Stimulated activated CD4-positive, alpha-beta T cell treated with anti-CD3 and anti-CD28 coated beads, Interleukin-4, amount 100 ng/mL, for 24 hours (primary cell): ENCODE results near the gene MMD2.

Source experiments
- DNase-seq: peaks from one replicate; pipeline ENCODE4 v3.0.0-alpha.2; 2020

The MMD2 gene

DNA sequence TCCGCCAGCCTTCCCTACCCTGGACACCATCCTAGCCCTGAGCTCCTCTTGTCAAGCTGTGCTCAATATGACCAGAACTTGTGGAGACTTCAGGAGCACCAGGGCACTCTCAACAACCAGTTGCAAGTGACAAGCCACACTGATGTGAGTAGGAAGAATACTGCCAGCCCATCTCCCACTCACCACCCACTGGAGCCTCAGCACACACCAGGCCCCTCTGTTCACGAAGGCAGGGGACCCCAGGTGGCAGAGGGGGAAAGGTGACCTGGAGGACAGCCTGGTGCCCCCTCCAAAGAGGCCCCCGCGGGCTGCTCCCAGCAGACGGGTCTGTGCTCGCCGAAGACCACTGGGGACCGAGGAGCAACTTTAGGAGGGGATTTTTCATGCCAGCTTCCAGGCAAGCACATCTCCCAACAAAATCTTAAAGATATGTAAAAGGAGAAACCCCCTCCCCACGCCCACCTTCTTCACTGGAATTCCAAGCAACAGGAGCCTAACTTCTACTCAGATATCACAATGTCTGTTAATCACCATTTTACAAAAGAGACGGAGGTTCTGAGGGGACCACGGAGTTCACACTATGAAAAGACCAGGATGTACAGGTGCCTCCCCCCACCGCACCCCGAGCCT lies 1.0 kb downstream of the MMD2 start:
- no peak for DNase-seq

DNA sequence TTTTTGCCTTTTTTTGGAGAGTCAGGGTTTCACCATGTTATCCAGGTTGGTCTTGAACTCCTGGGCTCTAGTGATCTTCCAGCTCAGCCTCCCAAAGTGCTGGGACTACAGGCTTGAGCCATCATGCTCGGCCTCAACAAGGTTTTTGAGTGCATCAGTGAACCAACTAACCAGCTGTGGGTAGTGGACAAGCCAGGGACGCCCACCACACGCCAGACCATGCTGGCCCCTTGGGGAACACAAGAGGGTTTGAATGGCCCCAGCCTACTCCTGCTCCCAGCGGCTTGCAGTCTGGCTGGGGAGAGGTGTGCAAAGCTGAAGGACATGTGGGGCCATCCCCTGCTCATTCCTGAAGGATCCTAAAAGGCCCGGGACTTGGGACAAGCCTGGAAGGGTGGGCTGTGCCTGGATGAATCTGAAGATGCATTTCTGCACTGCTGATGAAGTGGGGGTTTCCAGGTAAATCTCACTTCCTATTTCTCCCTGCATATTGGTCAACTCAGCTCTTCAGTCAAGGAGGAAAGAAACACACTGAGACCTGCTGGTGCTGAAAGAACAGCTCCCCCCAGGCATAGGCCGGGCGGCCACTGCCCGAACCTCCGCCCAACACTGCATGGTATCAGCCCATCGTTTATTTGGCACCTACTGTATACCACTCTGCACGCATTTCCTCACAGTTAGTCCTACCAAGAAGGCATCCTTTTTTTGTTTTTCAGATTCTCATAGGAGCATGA lies 6.9 kb downstream of the MMD2 start:
- DNase-seq: no peak

DNA sequence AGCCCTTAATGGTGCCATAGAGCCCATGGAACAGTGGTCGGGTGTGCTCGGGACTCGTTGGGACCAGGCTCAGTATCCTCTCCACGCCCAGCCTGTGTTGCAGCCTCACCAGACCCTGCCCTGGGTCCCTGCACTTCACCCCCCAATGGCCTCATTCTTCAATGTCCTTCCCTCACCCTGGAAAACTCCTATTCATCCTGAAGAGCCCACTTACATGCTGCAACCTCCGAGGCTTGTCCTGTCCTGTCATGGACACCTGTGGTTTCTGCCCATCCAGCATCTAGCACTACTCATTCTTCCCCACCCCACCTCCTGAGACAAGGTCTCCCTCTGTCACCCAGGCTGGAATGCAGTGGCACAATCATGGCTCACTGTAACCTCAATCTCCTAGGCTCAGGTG lies 7.7 kb downstream of the MMD2 start:
- no peak for DNase-seq

DNA sequence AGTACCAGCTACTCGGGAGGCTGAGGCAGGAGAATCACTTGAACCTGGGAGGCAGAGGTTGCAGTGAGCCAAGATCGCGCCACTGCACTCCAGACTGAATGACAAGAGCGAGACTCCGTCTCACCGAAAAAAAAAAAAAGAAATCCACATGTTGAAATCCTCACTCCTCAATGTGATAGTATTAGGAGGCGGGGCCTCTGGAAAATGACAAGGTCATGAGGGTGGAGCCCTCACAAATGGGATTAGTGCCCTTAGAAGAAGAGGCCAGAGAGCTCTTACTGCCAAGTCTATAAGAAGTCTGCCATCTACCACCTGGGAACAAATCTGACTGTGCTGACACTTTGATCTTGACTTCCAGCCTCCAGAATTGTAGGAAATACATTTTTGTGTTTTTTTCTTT lies 10.6 kb downstream of the MMD2 start:
- DNase-seq: no peak

DNA sequence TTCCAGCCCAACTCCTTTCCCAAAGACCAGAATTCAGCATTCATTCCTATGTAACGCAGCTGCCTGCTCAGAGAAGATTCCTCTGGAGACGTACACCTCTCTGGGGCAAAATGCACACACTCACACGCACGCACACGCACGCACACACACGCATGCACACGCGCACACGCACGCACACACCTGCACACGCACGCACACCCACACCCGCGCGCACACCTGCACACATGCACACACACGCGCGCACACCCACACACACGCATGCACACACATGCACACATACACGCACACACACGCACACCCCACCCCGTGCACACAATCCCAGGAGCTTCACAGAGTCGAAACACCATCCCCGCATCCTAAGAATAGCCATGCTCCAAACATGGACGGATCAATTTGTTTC lies 13.0 kb downstream of the MMD2 start:
- no peak for DNase-seq

DNA sequence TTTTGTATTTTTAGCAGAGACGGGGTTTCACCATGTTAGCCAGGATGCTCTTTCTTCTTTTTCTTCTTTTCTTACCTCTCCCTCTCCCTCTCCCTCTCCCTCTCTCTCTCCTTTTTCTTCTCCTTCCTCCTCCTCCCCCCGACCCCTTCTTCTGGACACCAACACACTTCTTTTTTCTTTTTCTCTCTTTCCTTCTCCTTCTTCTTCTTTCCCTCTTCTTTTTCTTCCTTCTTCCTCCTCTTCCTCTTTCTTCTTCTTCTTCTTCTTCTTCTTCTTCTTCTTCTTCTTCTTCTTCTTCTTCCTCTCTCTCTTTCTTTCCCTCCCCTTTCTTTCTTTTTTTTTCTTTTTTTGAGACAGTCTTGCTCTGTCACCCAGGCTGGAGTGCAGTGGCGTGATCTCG lies 14.0 kb downstream of the MMD2 start:
- DNase-seq: no peak

DNA sequence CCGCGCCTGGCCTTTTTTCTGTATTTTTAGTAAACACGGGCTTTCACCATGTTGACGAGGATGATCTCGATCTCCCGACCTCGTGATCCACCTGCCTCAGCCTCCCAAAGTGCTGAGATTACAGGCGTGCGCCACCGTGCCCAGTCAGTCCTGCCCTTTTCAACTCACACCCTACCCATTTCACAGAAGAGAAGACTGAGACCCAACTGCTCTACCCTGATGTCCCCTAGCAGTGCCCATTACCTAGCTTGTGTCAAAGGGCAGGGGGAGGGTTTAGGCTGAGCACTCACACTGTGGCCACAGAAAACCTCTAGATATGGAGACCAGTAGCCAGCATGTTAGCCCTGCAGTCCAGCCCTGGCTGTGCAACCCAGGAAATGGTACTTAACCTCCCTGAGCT lies 15.7 kb downstream of the MMD2 start:
- DNase-seq: no peak

DNA sequence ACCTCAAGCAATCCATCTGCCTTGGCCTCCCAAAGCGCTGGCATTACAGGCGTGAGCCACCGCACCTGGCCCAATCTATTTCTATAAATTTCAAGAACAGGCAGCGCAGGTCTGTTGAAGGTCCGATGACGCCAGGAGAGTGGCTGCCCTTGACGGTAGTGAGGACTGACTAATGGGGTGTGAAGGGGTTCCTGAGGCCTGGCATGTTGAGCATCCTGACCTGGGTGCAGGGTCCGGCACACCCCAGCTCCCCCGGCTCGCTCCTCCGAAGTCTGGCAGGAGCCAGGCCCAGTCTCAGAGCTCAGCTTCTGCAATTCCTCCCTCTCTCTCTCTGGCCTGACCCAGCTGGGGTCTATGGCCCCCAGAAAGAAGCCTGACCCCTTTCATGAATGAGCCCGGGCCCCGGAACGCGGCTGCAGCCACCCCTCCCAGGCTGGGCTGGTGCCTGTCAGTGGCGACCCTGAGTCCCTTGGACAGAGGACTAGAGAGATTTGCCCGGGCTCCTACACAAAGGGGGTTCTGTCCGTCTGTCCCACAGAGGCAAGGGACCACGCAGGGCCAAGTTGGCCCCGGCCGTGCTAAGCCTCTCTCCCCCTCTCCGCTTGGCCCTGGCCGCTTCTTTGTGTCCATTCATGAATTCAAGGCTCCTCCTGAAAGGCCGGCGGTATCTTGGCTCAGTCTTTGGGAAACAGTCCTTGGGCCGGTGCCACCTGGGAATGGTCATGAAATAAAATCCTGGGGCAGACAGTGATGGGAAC lies 18.8 kb downstream of the MMD2 start:
- DNase-seq: no peak

DNA sequence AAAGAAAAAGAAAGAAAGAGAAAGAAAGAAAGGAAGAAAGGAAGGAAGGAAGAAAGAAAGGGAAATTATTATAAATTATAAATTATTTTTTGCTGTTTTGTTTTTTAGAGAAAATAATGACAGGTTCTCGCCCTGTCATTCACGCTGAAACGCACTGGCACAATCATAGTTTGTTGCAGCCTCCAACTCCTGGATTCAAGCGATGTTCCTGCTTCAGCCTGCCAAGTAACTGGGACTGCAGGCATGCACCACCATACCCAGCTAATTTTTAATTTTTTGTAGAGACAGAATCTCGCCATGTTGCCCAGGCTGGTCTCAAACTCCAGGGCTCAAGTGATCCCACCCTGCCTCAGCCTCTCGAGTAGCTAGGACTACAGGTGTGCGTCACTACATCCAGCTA lies 21.6 kb downstream of the MMD2 start:
- DNase-seq: no peak

DNA sequence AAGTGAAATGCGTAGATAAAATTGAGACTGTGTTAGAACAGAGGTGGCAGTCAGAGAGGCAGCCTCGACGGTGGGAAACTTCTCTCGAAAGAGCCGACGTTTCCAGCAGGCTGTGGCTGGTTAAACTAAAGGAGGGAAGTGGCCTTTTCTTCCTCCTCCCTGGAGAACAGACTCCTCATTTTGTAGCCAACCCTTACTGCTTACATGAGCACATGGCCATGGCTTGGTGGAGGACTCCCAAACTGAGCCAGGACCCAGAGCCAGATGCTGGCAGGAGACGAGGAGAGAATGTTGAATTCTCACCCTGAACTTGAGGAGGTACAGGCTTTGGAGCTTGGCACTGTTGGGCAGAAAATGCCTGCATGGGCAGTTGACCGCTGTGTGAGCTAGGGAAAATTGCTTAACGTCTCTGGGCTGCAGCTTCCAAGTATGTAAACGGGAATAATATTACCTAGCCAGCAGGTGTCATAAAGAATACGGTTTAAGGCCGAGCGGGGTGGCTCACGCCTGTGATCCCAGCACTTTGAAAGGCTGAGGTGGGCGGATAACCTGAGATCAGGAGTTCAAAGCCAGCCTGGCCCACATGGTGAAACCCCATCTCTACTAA lies 24.5 kb downstream of the MMD2 start:
- DNase-seq: no peak

DNA sequence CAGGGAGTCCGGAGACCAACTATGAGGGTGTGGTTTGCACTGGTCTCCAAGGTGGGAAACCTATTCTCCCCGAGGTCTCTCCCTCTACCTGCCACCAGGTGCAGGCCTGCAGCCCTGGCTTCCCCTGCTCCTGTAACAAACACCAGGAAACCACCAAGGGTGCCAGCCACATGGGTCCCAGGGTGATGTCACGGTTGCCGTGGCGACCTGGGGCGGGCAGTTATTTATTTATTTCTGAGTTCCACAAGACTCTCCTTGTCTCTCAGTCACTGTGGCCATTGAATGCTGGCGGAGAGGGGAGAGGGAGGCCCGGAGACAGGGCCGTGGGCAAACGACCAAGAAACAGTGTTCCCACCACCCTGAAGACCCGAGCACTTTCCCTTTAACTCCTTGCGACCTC lies 27.0 kb downstream of the MMD2 start:
- DNase-seq: no peak

DNA sequence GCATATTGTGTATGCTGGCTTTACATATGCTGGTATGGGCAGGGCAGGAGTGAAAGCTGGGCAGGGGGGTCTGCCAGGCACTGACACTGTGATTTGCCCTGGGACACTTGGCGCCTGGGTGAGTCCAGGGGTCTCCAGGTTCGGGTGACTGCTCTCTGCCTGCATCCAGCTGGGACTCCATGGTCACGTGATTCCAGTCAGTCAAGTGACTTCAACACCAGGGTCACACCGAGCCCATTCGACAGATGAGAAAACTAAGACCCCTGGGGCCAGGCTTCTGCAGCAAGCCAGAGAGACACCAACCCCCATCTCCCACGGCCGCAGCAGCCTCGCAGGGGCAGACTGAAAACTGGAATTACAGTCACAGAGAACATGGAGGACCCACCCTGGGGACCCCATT lies 30.0 kb downstream of the MMD2 start:
- no peak for DNase-seq

DNA sequence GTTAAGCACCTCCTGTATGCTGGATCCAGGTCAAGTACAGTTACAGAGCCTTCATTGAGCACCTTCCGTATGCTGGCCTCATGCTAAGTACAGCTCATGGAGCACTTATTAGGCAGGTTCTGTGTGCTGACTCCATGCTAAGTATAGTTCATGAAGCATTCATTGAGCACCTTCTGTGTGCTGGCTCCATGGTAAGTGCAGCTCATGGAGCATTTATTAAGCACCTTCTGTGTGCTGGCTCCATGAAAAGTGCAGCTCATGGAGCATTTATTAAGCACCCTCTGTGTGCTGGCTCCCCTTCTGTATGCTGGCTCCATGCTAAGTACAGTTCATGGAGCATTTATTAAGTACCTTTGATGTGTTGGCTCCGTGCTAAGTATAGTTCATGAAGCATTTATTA lies 30.5 kb downstream of the MMD2 start:
- no peak for DNase-seq

DNA sequence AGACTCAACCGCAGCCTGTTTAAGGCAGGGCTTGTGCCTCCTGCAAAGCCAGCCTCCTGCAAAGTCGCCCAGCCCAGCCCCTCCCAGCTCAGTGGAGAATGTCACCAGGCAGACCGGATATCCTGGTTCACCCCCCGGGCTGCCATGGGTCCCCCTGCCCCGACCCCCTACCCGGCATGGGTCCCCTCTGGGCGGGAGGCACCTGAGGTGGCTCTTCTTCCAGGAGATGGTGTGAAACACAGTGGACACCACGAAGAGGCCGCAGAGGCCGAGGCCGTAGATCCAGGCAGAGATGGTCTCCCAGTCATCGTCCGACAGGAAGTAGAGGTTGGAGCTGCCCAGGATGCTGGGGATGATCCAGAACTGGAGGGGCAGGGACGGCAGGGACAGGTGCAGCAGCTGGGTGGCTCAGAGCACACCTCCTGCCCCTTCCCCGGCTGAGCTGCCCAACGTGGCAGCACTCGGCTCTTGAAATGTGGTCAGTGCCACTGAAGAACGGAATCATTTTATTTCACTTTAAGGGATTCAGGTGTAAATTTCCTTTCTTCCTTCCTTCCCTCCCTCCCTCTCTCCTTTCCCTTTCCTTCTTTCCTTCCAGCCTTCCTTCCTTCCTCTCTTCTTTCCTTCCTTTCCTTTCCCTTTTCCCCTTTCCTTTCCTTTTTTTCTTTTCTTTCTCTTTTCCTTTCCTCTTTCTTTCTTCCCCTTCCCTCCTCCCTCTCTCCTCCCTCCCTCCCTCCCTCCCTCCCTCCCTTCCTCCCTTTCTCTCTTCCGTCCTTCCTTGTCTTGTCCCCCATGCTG lies 38.8 kb downstream of the MMD2 start:
- no peak for DNase-seq

DNA sequence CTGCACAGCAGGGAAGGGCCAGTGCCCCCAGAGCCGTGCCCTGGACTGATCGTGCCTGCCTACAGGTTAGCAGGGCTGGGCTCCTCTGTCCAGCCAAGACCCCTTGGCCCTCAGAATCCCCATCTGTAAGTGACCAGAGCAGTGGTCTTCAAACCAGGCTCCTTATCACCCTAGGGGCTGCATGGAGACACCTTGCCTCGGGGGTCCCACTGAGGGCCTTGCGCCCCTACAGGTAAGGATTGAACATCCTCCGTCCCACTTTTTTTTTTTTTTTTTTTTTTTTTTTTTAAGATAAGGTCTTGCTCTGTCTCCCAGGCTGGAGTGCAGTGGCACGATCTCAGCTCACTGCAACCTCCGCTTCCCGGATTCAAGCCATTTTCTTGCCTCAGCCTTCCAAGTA lies 42.9 kb downstream of the MMD2 start:
- DNase-seq: no peak

DNA sequence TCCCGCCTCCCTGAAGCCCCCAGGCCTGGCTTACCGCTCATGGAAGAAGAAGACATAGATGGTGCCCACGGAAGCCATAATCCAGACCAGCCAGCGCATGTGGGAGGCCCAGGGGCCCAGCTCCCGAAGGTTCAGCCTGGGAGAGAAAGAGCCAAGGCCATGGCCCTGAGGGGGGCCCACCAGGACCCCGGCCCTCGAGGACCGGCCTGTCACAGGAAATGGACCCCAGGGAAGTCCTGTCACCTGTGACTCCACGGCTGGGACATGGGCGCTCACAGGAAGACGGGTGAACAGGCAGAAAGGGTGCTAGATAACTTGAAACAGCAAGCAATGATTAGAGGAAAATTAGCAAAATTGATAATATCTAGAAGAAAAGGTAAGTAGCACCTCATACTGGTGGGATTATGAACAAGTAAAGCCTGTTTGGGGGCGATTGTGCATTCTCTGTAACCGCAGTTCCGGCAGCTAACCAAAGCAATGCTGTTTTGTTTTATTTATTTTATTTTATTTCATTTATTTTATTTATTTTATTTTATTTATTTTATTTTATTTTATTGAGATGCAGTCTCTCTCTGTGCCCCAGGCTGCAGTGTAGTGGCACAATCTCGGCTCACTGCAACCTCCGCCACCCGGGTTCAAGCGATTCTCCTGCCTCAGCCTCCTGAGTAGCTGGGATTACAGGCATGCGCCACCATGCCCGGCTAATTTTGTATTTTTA lies 47.7 kb downstream of the MMD2 start:
- DNase-seq: no peak

DNA sequence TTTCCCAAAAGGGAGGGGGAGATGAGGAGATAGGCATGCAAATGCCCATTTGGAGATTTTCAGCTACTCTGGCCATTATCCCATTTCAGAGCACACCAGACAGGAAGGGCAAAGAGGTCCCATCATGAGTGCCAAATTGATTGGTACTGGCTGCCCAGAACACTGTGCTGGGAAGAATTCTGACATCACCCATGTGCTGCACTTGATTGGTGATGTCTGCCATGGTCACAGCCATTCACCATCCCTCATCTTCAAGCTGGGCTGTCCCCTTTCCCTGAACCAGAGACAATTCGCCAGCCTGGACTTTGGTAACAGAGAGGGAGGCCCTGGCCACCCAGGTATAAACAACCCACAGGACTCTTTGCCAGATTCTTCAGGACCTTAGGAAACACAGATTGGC lies 52.3 kb downstream of the MMD2 start:
- no peak for DNase-seq

DNA sequence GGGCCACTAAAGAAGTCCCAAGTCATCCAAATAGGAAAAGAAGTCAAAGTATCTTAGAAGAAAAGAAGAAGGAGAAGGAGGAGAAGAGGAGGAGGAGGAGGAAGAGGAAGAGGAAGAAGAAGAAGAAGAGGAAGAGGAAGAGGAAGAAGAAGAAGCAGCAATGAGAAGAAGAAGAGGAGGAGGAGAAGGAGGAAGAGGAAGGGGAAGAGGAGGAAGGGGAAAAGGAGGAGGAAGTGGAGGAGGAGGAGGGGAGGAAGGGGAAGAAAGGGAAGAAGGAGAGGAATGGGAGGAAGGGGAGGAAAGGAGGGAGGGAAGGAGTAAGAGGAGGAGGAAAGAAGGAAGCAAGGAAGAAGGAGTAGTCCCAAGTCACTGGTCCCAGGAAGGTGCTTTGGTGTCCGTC lies 53.8 kb downstream of the MMD2 start:
- DNase-seq: no peak

DNA sequence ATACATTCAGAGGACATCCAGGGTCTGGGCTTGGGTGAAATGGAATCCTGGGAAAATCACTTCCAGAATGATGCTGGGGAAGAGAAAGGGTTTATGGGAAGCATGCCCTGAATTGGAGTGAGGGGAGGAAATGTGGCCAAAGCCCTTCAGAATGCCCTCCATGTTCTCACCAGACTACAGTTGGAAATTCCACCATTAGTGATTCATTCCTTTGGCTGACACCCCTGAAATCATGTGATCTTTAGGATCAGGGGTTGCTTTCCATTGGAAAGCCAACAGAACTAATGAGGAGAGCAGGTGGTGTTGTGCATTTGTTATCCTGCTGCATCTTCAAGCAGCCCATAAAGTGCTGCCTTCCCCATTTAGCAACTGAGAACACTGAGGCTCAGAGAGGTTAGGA lies 54.6 kb downstream of the MMD2 start:
- DNase-seq: no peak

DNA sequence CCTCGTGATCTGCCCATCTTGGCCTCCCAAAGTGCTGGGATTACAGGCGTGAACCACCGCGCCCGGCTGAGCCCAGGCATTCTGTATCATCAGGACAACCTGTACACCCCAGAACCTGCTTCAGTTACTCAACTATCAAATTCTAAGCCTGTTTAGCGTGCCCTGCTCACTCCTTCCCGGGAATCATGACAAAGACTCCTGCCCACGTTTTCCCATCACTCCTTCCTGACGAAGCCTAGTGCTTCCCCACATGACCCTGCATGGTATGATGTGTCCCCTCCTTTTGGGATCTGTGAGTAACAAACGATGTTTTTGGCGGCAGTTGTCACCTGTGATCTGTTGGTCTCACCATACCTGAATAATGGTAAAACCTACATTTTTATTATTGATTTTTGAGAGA lies 63.2 kb downstream of the MMD2 start:
- DNase-seq: no peak

DNA sequence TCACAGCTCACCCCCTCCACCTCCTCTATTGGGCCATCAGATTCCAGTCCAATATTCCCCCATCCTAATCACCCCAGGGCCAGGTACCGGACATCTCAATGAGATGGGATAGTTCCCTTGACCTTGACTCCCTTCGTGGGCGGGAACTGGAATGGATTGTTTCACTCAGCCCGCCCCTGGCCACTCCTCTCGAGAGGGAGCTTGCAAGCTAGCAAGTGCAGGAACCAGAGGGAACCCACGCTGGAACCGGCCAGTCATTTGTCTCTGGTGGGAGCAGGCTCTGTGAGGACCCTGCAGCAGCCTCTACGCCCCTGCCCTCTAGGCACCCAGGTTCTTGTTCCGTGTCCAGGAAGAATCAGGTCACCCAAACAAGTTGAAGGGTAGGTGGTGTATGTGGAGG lies 64.5 kb downstream of the MMD2 start:
- DNase-seq: no peak

DNA sequence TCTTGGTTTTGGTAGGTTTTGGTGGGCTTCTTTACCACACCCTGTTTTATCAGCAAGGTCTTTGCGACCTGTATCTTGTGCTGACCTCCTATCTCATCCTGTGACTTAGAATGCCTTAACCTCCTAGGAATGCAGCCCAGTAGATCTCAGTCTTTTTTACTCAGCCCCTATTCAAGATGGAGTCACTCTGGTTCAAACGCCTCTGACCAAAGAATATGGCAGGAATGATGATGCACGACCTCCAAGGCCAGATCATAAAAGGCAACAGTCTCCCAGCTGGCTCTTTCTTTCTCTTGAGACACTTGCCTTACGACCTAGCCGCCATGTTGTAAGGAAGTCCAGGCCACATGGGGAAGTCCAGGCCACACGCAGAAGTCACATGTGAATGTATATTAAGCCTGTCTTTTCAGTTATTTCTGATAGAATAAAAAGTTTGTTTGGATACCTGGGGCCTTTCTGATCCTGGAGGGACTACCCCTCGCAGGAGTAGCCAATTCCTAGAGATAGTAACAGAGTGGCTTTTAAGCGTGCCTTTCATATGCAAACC lies 65.0 kb downstream of the MMD2 start:
- DNase-seq: no peak
